NCI-H345 treated with DMSO at 0.1 percent for 48 hours (cell line): ENCODE results near the gene SLC29A4.
"Not testable (repeated sequence)": the region's sequence is repeated elsewhere in the genome, so short reads cannot be mapped to it uniquely, and the experiment has no call there.

ENCODE experiments used
- DNase-seq: peaks from one replicate; lab custom pipeline; 2025; ENCODE audit not compliant: unreplicated experiment; lab: John Stamatoyannopoulos, UW

The SLC29A4 gene

DNA sequence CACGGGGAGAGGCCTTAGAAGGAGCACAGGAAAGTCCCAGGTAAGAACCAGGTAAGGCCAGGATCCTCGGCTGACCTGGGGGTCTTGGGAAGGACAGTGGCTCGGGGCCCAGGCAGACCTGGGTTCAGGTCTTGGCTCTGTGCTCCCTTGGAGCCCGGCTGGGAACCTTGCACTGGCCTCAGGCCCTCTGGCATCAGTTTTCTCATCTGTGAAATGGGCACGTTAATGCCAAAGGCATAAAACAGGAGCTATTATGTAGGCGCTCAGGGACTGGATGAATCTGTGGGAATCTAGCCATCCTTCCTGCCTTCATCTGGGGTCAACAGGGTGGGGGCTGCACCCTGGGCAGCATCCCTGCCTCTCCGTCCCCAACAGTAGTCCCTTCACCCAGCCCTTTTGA lies 8.3 kb upstream of the SLC29A4 start:
- no peak for DNase-seq

DNA sequence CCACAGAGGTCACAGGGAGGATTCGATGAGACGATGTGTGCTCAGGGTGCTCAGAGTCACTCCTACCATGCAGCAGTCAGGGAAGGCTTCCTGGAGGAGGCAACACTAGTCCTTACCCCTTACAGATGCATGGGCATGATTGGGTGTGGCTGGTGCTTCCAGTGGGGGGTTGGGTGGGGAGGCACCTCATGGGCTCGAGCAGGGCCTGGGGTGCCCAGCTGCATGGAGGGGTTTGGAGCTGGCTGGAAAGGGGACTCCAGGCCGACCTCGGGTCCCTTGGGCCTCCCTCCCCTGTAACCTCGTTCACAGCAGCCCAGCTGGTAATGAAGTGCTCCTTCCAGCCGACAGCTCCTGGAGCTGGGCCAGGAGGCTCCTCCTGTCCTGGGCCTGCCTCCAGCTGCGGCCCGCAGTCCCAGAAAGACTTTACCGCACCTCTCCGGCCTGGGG lies 7.7 kb upstream of the SLC29A4 start:
- not testable (repeated sequence) for DNase-seq

DNA sequence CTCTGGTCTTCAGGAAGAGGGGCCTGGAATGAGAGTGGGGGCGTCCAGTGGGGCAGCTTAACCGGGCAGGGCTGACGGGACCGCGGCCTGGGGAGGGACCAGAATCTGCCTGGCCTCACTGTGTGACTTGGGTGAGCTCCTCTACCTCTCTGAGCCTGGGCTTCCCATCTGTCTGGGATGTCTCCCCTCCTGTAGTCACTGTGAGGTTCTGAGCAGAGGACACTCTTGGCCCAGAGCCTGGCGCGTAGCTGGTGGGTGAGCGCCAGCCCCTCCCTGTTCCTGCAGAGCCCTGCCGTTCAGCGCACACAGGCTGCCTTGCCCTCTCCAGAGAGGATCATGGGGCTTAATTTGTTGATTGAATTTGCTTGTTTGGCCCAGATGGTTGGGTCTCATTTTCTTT lies 7.2 kb upstream of the SLC29A4 start:
- DNase-seq: not testable (repeated sequence)

DNA sequence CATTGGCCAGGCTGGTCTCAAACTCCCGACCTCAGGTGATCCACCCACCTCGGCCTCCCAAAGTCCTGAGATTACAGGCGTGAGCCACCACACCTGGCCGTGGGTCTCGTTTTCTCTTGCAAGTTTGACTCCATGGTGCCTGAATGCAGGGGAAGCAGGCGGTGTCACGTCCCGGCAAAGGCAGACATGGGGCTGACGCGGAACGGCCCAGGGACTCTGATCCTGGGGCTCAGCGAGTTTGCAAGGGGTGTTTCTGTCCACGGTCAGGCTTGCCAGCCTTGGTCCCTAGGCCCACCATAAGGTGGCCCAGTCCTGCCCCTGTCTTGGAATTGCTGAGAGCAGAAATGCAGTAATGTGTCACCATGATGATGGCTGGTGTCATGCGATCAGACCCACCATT lies 6.6 kb upstream of the SLC29A4 start:
- DNase-seq: not testable (repeated sequence)

DNA sequence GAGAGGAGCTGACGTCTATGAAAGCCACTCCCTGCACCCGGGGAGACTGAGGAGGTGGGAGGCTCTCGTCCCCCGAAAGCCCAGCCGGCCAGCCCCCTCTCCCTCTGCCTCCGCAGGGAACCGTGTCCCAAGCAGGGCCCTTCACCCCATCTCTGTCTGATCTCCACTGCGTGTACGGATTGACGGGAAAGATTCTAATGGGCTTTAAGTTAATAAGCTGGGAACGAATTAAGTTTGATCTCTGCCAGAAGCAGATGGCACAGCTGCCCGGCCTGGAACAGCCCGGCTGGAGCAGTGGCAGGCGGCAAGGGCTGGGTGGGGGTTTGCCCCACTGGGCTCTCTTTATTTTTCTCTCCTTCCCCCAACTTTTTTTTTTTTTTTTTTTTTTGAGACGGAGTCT lies 6.1 kb upstream of the SLC29A4 start:
- no peak for DNase-seq

DNA sequence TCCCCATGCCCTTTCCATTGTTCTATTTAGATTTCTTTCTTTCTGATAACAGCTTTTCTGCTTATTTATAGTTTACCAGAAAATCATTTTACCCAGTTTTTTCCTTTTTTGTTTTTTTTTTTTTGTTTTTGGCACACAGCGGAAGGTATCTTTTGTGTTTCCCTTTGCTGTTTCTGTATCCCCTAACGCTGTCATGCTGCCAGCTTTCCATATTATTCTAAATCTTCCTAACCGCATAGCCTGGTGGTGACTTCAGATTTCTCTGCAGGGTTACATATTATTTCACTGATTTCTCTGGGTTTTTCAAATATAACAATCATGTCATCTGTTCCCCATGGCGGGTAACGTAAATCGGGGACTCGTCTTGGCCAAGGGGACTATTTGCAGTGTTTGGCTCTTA lies 4.0 kb upstream of the SLC29A4 start:
- DNase-seq: no peak

DNA sequence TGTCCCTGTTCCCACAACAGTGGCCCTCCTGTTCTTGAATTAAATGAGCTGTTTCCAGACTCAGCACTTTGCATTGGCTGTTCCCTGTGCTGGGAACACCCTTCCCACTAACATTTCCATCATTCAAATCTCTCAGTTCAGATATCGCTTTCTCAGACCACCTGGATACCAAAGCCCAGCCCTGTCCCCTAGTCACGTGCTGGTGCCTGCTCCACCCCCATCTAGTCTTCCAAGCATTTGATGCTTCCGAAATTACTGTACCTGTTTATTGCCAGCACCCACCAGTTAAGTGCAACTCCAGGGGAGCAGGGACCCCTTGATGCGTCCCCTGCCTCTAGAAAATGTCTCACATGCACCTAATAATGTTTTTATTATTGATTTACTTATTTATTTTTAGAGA lies 3.0 kb upstream of the SLC29A4 start:
- DNase-seq: no peak

DNA sequence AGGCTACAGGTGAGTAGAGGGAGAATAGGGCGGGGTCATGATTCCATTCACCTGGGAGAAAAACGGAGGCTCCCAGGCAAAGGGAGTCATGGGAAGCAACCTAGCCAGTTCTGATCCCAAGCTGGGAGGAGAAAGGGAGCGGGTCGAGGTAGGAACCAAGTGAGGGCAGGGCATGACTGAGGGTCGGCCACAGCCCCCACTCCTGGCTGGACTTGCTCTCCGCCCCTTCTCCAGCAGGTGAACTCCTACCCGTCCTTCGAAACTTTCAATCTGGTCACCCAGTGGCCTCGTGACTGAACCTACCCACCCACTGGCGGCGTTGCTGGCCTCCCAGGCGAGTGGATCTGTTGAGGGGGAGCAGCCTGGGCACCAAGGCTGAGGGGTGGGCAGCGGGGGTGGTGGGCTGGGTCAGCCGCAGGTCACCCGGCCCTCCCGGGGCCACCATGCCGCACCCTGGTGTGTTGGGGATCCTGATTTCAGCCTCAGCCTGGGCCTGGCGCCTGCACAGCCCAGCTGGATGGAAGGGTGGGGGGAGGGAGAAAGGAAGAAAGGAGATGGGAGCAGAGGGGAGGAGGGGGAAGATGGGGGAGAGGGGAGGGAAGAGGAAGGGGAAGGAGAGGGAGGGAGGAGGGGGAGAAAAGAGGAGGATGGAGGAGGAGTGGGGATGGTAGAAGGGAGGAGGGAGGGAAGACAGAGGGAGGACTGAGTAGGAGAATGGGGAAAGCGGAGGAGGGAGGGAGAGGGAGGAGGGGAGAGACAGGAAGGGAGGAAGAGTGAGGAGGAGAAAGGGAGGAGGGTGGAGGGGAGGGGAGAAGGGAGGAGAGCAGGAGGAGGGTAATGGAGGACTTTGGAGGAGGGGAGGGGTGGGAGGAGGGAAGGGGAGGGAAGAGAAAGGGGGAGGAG lies 894 bp upstream of the SLC29A4 start:
- DNase-seq: not testable (repeated sequence)

DNA sequence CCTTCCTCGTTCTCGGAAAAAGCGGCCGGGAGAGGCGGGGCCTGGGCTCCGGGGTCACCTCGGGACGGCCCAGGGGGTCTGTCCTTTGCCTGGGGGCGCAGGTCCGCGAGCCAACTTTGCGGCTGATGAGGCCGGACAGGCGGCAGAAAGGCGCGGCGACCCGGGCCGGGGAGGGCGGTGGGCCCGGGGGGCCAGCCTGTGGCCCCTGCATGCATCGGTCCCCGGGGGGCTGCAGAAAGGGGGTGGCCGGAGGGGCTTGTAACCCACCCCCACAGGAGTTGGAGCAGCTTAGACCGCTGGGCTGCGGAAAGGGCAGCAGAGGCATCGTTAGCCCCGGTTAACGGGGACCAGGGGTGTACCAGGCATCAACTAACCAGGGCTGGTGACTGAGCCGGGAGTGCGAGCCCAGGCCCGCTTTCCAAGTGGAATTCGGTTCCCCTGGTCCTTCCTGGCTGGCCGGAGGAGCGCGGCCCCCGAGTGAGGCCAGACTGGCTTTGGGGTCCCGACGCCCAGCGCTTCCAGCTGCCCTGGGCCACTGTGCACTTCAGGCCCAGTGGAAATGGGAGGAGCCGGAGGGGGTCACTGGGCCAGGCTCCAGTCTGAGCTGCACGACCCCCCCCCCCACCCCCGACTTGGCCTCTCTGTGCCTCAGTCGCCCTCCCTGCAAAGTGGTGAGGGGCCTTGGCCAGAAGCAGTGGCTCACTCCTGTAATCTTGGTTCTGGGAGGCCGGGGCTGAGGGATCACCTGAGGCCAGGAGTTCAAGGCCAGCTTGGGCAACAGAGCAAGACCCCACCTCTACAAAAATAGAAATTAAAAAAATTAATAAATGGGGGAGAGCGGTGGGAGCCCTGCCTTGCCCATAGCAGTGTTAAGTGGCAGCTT lies 919 bp downstream of the SLC29A4 start:
- DNase-seq: no peak

DNA sequence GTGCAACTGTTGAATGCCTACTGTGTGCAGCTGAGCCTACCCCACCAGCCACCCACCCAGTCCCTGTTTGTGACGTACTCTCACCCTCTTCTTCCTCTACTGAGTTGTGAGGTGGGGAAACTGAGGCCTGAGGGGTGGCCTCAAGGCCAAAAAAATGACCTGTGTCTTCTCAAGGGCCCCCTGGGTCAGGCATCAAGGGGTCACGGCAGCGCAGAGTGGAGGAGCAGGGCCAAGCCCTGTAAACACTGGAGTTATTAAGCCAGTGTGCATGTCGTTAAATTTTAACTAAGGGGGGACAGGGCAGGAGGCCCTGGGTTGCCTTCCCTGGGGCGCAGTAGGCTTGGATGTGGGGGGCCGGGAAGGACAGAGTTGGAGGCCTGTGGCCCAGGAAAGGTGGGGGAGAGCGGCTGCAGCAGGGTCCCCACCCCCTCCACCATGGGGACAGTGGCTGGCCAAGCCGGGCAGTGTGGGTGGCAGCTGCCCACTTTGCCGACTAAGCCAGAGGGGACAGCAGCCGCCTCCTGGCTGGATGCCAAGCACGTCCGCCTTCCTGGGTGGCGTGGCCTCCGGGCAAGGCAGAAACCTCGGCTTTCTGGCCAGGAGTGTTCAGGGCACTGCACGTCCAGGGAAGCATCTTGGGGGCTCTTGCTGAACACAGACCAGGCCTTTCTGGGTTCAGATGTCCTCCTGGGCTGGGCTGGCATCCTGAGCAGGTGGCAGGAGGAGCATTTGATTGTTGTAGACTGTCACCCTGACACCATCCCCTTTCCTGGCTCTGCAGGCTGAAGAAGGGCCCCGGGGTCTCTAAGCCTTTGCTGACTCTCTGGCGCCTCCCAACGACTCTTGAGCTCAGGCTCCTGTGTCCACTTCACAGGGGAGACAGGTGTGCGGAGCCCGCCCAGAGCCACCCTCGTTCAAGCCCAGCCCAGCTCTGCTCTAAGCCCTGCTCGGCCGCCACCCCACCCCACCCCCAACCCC lies 1.9 kb downstream of the SLC29A4 start:
- peak; percentile 83 for DNase-seq

DNA sequence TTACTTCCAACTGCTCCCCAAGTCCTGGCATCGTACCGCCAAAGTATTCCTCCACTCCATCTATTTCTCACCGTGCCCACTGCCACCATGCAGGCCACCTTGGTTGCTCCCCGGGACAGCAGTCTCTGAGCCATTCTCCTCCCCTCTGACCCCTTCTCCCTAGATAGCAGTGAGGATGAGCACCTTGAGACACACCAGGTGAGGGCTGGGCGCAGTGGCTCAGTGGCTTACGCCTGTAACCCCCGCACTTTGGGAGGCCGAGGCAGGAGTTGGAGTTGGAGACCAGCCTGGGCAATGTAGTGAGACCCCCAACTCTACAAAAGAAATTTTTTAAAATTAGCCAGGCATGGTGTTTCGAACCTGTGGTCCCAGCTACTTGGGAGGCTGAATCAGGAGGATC lies 4.2 kb downstream of the SLC29A4 start:
- no peak for DNase-seq

DNA sequence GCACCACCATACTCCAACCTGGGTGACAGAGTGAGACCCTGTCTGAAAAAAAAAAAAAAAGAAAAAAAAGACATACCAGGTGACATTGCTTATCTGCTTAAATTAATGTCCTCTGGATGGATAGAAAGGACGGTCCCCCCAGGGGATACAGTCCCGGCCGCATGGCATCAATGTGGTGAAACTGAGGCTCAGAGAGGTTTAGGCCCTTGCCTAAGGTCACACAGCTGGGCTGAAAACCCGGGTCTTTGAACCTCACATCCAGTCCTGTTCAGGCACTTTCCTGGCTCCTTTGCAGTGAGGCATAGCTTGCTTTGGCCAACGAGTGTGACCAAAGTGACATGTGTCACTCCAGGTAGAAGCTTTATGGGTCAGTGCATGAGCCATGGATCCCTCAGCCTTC lies 4.6 kb downstream of the SLC29A4 start:
- not testable (repeated sequence) for DNase-seq

DNA sequence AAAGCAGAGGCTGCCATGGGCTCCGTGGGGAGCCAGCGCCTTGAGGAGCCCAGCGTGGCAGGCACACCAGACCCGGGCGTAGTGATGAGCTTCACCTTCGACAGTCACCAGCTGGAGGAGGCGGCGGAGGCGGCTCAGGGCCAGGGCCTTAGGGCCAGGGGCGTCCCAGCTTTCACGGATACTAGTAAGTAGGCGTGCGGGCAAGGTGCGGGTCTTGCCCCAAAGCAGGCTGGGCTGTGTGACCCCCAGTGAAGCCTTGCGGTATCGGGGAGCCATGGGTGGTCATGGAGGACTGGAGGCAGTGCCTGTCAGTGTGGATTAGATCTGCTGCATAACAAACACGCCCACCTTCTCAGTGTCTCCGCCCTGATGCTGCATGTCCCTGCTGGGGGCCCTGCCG lies 5.1 kb downstream of the SLC29A4 start:
- no peak for DNase-seq

DNA sequence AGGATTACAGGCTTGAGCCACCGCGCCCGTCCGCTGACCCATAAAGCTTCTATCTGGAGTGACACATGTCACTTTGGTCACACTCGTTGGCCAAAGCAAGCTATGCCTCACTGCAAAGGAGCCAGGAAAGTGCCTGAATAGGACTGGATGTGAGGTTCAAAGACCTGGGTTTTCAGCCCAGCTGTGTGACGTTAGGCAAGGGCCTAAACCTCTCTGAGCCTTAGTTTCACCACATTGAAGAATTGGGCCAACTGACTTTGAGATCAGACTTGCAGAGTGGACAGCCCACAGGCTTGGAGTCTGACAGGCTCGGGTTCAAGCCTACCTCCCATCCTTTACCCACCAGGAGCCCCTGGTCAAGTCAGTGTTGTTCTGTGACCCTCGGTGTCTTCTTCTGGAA lies 5.8 kb downstream of the SLC29A4 start:
- not testable (repeated sequence) for DNase-seq

DNA sequence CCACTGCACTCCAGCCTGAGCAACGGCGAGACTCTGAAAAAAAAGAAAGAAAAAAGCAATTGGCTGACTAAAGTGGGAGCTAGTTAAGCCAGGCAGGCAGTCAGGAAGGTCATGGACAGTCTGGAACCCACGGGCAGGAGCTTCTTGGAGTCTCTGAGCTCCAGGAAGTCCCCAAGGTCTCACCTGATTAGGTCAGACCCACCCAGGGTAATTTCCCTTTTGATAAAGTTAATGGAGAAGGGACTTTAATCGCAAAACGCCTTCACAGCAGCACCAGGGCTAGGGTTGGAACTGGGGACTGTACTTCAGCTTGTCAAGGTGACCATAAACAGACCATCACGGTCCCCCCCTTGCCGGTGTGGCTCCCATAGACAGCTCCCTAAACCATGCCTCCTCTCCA lies 6.6 kb downstream of the SLC29A4 start:
- no peak for DNase-seq

DNA sequence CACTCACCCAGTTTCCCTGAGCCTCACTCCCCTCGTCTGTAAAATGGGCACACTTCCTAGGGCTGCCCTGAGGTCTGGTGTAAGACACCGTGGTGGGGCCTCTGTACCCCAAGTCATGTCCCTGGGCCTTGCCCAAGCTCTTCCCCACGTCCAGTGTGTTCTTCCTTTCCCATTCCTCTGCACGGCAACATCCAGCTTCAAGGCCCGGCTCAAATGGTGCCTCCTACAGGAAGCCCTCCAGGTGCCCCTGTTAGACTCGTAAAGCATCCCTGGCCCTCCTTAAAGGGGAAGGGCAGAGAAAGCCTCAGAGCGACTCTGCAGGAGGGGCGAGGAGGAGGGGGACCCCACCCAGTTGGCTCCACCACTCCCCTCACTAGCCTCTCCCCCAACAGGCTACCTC lies 8.6 kb downstream of the SLC29A4 start:
- DNase-seq: no peak

DNA sequence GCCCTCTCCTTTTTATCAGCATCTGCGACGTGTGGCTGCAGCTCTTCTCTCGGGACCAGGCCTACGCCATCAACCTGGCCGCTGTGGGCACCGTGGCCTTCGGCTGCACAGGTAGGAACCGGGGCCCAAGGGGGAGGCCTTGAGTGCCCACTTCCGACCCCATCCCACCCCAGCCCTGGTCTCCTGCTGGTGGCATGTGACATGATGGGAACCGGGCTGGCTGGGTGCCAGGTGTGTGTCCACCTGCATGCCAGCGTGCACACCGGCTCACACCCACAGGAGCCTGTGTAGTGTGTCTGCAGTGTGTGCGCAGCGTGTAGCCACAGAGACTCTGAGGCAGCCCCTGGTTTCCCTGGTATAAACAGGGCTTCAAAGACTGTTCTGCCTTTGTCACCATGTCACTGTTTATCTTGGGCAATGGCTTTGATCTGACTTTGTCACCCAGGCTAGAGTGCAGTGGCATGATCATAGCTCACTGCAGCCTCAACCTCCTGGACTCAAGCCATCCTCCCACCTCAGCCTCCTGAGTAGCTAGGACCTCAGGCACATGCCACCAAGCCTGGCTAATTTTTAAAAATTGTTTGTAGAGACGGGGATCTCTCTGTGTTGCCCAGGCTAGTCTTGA lies 9.1 kb downstream of the SLC29A4 start:
- DNase-seq: not testable (repeated sequence)

DNA sequence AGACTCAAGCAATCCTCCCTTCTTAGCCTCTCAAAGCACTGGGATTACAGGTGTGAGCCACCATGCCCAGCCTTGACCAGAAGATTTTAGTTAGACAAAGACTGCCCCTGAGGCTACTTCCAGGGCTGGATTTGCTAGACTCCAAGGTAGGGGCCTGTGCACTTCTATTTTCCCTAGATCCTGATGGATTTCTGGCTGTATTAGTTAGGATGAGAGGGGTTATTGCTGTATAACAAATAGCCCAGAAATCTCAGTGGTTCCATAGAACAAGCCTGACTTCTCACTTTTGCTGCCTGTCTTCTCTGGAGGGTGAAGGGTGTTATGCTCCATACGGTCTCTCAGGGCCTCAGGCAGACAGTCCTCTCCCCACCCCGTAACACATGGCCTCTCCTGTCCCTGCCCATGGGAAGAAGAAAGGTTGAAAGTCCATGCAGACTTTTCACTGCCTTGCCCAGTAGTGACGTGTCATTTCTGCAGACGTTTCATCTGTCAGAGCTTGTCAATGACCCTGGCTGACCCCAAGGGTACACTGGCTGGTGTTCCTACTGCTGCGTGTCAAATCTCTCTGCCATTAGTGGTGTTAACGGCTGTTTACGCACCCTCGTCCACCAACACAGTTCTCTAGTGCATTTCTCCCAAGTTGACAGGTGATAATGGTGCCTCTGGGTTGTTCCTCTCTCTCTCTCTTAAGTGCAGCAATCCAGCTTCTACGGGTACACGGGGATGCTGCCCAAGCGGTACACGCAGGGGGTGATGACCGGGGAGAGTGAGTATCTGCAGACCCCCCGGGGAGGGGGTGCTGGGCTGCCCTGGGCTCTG lies 11.6 kb downstream of the SLC29A4 start:
- DNase-seq: no peak
